A549 (cell line): ENCODE data around the gene MSL1. TPM values are rescaled to one million over a fixed set of nuclear protein-coding genes. Genes with fewer than 3 reads are reported as not detected.
A peak's percentile ranks its signal among the peaks of the same experiment; 100 is the strongest.

ENCODE experiments used
- BHLHE40 ChIP-seq: IDR thresholded peaks from 2 replicates; pipeline ENCODE4 v1.6.1; 2012; ENCODE audit warnings: low read depth, low read length, inconsistent platforms
- CBX2 ChIP-seq: fragments of 200-600 bp; sonication (generic); IDR thresholded peaks from 2 replicates; pipeline ENCODE4 v1.6.1; 2016; ENCODE audit warnings: low read depth, mild to moderate bottlenecking, borderline replicate concordance
- CHD2 ChIP-seq: fragments of 150-350 bp; IDR thresholded peaks from 2 replicates; pipeline ENCODE4 v1.6.1; 2014; ENCODE audit warnings: low read length; ENCODE audit not compliant: partially characterized antibody
- CTCF ChIP-seq: fragments of >200 bp; sonication (Bioruptor Twin); formaldehyde crosslinking; IDR thresholded peaks from 3 replicates; pipeline ENCODE4 v1.5.1; 2016
- E2F6 ChIP-seq: IDR thresholded peaks from 2 replicates; pipeline ENCODE4 v1.6.1; 2012; ENCODE audit warnings: low read depth, borderline replicate concordance
- EHF ChIP-seq: fragments of 250-450 bp; sonication (Bioruptor Pico); IDR thresholded peaks from 2 replicates; pipeline ENCODE4 v1.5.0; 2020; ENCODE audit warnings: mild to moderate bottlenecking
- EHMT2 ChIP-seq: fragments of 200-600 bp; sonication (generic); IDR thresholded peaks from 2 replicates; pipeline ENCODE4 v1.6.1; 2016; ENCODE audit warnings: antibody characterized with exemption, low read depth, mild to moderate bottlenecking, moderate library complexity
- ELK1 ChIP-seq: fragments of 150-350 bp; IDR thresholded peaks from 2 replicates; pipeline ENCODE4 v1.6.1; 2014; ENCODE audit warnings: low read depth, mild to moderate bottlenecking, low read length
- EP300 ChIP-seq, 2 experiments: fragments of >200 bp; sonication (Bioruptor Twin); formaldehyde crosslinking; IDR thresholded peaks; 2 replicates in 1 of 2; 3 replicates in 1 of 2; pipeline ENCODE4 v1.6.1; 2016 to 2017
- ESRRA ChIP-seq: fragments of 150-350 bp; IDR thresholded peaks from 2 replicates; pipeline ENCODE4 v1.6.1; 2014; ENCODE audit warnings: mild to moderate bottlenecking, low read length, borderline replicate concordance
- FOSL2 ChIP-seq, 2 experiments: fragments of 450-650 bp in 1 of 2; fragments of >200 bp in 1 of 2; sonication (Bioruptor Twin) in 1 of 2; formaldehyde crosslinking; IDR thresholded peaks; 2 replicates each; pipeline versions ENCODE4 v1.5.0 to v1.6.1; 2016 to 2020; ENCODE audit warnings: mild to moderate bottlenecking in 1 of 2, moderate library complexity in 1 of 2
- FOXS1 ChIP-seq: fragments of 250-450 bp; sonication (Bioruptor Pico); IDR thresholded peaks from 2 replicates; pipeline ENCODE4 v1.5.0; 2020; ENCODE audit warnings: mild to moderate bottlenecking, moderate library complexity
- HMGXB4 ChIP-seq: fragments of 250-450 bp; sonication (Bioruptor Pico); IDR thresholded peaks from 2 replicates; pipeline ENCODE4 v1.5.0; 2021; ENCODE audit warnings: mild to moderate bottlenecking, moderate library complexity, borderline replicate concordance
- HOXA7 ChIP-seq: fragments of 250-450 bp; sonication (Bioruptor Pico); IDR thresholded peaks from 2 replicates; pipeline ENCODE4 v1.5.0; 2020; ENCODE audit warnings: mild to moderate bottlenecking, moderate library complexity
- HOXB5 ChIP-seq: fragments of 250-450 bp; sonication (Bioruptor Pico); IDR thresholded peaks from 2 replicates; pipeline ENCODE4 v1.5.0; 2020; ENCODE audit warnings: mild to moderate bottlenecking, moderate library complexity
- KDM5A ChIP-seq: fragments of 200-600 bp; sonication (generic); IDR thresholded peaks from 2 replicates; pipeline ENCODE4 v1.6.1; 2016; ENCODE audit warnings: antibody characterized with exemption, mild to moderate bottlenecking
- MAFK ChIP-seq: fragments of 450-650 bp; IDR thresholded peaks from 2 replicates; pipeline ENCODE4 v1.6.1; 2014; ENCODE audit not compliant: partially characterized antibody
- NFE2L2 ChIP-seq: fragments of 150-350 bp; conservative IDR thresholded peaks from 2 replicates; pipeline ENCODE4 v1.6.1; 2014; ENCODE audit warnings: low read length
- PBX3 ChIP-seq: IDR thresholded peaks from 2 replicates; pipeline ENCODE4 v1.6.1; 2012
- PHF8 ChIP-seq: fragments of 200-600 bp; sonication (generic); IDR thresholded peaks from 2 replicates; pipeline ENCODE4 v1.6.1; 2016; ENCODE audit warnings: low read depth, mild to moderate bottlenecking, antibody characterized with exemption, moderate library complexity, borderline replicate concordance
- POLR2A ChIP-seq: IDR thresholded peaks from 2 replicates; pipeline ENCODE4 v1.6.1; 2012; ENCODE audit warnings: mild to moderate bottlenecking, low read length
- POLR2AphosphoS2 ChIP-seq: conservative IDR thresholded peaks from 2 replicates; pipeline ENCODE4 v1.6.1; 2012; ENCODE audit warnings: low read length, improper control_type of control experiment, inconsistent platforms
- RAD21 ChIP-seq, 2 experiments: fragments of >200 bp in 1 of 2; sonication (Bioruptor Twin) in 1 of 2; formaldehyde crosslinking in 1 of 2; IDR thresholded peaks in 1 of 2; conservative IDR thresholded peaks in 1 of 2; 2 replicates in 1 of 2; 3 replicates in 1 of 2; pipeline ENCODE4 v1.6.1; 2012 to 2018; ENCODE audit warnings: inconsistent platforms in 1 of 2
- RARB ChIP-seq: fragments of 250-450 bp; sonication (Bioruptor Pico); IDR thresholded peaks from 2 replicates; pipeline ENCODE4 v1.8.0; 2021; ENCODE audit warnings: mild to moderate bottlenecking, moderate library complexity
- RCOR1 ChIP-seq: fragments of 150-350 bp; IDR thresholded peaks from 2 replicates; pipeline ENCODE4 v1.6.1; 2014; ENCODE audit warnings: antibody characterized with exemption, low read length, low read depth
- RFX5 ChIP-seq: fragments of 450-650 bp; IDR thresholded peaks from 2 replicates; pipeline ENCODE4 v1.7.1; 2014; ENCODE audit warnings: antibody characterized with exemption, mild to moderate bottlenecking, moderate library complexity
- RNF2 ChIP-seq: fragments of 200-600 bp; sonication (generic); IDR thresholded peaks from 2 replicates; pipeline ENCODE4 v1.6.1; 2016; ENCODE audit warnings: low read depth, mild to moderate bottlenecking, antibody characterized with exemption, moderate library complexity, borderline replicate concordance
- SMC3 ChIP-seq: fragments of >200 bp; sonication (Bioruptor Twin); formaldehyde crosslinking; IDR thresholded peaks from 3 replicates; pipeline ENCODE4 v1.6.1; 2018; ENCODE audit warnings: inconsistent platforms
- SREBF2 ChIP-seq: fragments of 450-650 bp; IDR thresholded peaks from 2 replicates; pipeline ENCODE4 v1.6.1; 2014; ENCODE audit warnings: mild to moderate bottlenecking, moderate library complexity
- TFCP2L1 ChIP-seq: fragments of 250-450 bp; sonication (Bioruptor Pico); IDR thresholded peaks from 2 replicates; pipeline ENCODE4 v1.5.0; 2021; ENCODE audit warnings: mild to moderate bottlenecking
- TP53 ChIP-seq: fragments of 250-450 bp; sonication (Bioruptor Pico); IDR thresholded peaks from 2 replicates; pipeline ENCODE4 v1.5.0; 2021; ENCODE audit warnings: mild to moderate bottlenecking, moderate library complexity
- USF2 ChIP-seq: fragments of 450-650 bp; IDR thresholded peaks from 2 replicates; pipeline ENCODE4 v1.6.1; 2014; ENCODE audit warnings: antibody characterized with exemption
- ZC3H11A ChIP-seq: fragments of 450-650 bp; IDR thresholded peaks from 2 replicates; pipeline ENCODE4 v1.6.1; 2014; ENCODE audit warnings: antibody characterized with exemption, mild to moderate bottlenecking
- ZFP36 ChIP-seq: fragments of 450-650 bp; IDR thresholded peaks from 2 replicates; pipeline ENCODE4 v1.6.1; 2014; ENCODE audit warnings: borderline replicate concordance; ENCODE audit not compliant: partially characterized antibody
- ZNF302 ChIP-seq: fragments of 250-450 bp; sonication (Bioruptor Pico); IDR thresholded peaks from 2 replicates; pipeline ENCODE4 v1.9.0; 2021; ENCODE audit warnings: inconsistent platforms, mild to moderate bottlenecking, moderate library complexity
- ZSCAN20 ChIP-seq: fragments of 250-450 bp; sonication (Bioruptor Pico); IDR thresholded peaks from 2 replicates; pipeline ENCODE4 v1.8.0; 2022; ENCODE audit warnings: mild to moderate bottlenecking, moderate library complexity
- polyA plus RNA-seq, 4 experiments: library from polyadenylated mRNA; depleted of rRNA in 3 of 4; stranded (reverse); fragments of >200 nt; fragmentation: RNase III in 1 of 4; extraction: RNeasy Plus Mini Kit Qiagen cat#74134 plus additional on column Dnase treatment in 1 of 4; gene quantifications; 2 replicates in 3 of 4; 3 replicates in 1 of 4; pipeline ENCODE4 v1.2.3, GENCODE V29; 2011 to 2017

The MSL1 gene
- polyA plus RNA-seq, 2 of the 4 experiments (the other 2 are of a cell fraction): 64.8 to 95.1 TPM

GRCh38 chr17:40072040-40072734 is 49.6 kb upstream of the MSL1 start (continued):
- TF ChIP-seq HOXA7 (CRISPR knock-in tag) (no peak), FOSL2 (IDR thresholded peaks at IDR 0.05) (no peak), FOSL2 (CRISPR knock-in tag; IDR thresholded peaks at IDR 0.05) (no peak), RARB (CRISPR knock-in tag) (no peak), SMC3 (peak; percentile 29; the same call in 1 of the 3 replicates), RNF2 (no peak), POLR2A (no peak), ELK1 (no peak), EP300 (IDR thresholded peaks at IDR 0.05) (peak in 1 of 2 experiments; percentile 46; a peak in 1 of 5 replicates), POLR2AphosphoS2 (no peak), ESRRA (no peak), TFCP2L1 (CRISPR knock-in tag) (no peak), ZFP36 (no peak), TP53 (CRISPR knock-in tag) (no peak), MAFK (no peak), CBX2 (no peak), EHF (CRISPR knock-in tag) (no peak; the same call in 1 of the 2 replicates), PBX3 (peak; percentile 28; the same call in 1 of the 2 replicates), HMGXB4 (CRISPR knock-in tag) (no peak), CHD2 (no peak), HOXB5 (0 out of 2 replicates have a peak, but pooled peaks have one; percentile 7), NFE2L2 (no peak), E2F6 (peak; percentile 58; the same call in 1 of the 2 replicates), ZNF302 (CRISPR knock-in tag) (no peak), FOXS1 (CRISPR knock-in tag) (0 out of 2 replicates have a peak, but pooled peaks have one; percentile 4), EHMT2 (no peak), SREBF2 (no peak), PHF8 (no peak), RAD21 (conservative IDR thresholded peaks at IDR 0.05 in 1 of 2, IDR thresholded peaks at IDR 0.05 in 1 of 2) (no peak; a peak in 1 of 5 replicates), RCOR1 (no peak), USF2 (peak; percentile 60; the same call in 1 of the 2 replicates), ZC3H11A (no peak), RFX5 (no peak), KDM5A (no peak), CTCF (no peak), ZSCAN20 (CRISPR knock-in tag) (no peak), BHLHE40 (peak; percentile 99)
